Tibial artery (tissue), 4 donors: ENCODE results near the gene C10orf90.

Source experiments
- DNase-seq, 2 donors: peaks; one replicate each; pipeline ENCODE4 v3.0.0-alpha.2; 2019
- H3K27ac ChIP-seq, 2 donors: fragments of 200-600 bp; sonication (generic) in 1 of 2; 1 replicate in 1 of 2; 2 replicates in 1 of 2; pipeline ENCODE4 v1.5.1; 2018 to 2019; ENCODE audit warnings: mild to moderate bottlenecking in 1 of 2
- H3K27me3 ChIP-seq, 2 donors: fragments of 200-600 bp; sonication (generic) in 1 of 2; one replicate each; pipeline versions ENCODE4 v1.5.1 to v1.6.0; 2016 to 2019
- H3K36me3 ChIP-seq, 3 donors: fragments of 200-600 bp; sonication (generic) in 2 of 3; one replicate each; pipeline ENCODE4 v1.5.1; 2016 to 2019; ENCODE audit warnings: mild to moderate bottlenecking in 2 of 3
- H3K4me1 ChIP-seq, 4 donors: fragments of 200-600 bp; sonication (generic) in 2 of 4; 1 replicate in 3 of 4; 2 replicates in 1 of 4; pipeline ENCODE4 v1.5.1; 2016 to 2019
- H3K4me3 ChIP-seq, 2 donors: fragments of 200-600 bp; sonication (generic) in 1 of 2; 1 replicate in 1 of 2; 2 replicates in 1 of 2; pipeline ENCODE4 v1.5.1; 2018 to 2019; ENCODE audit warnings: mild to moderate bottlenecking in 2 of 2
- H3K9me3 ChIP-seq, 3 donors: fragments of 200-600 bp; sonication (generic) in 1 of 3; one replicate each; pipeline ENCODE4 v1.5.1; 2016 to 2019
- intact Hi-C: fragments of 100-400 bp; cut with DNase I; formaldehyde crosslinking; loops from one replicate; pipeline ENCODE4 v1.15.0; 2023; ENCODE audit warnings: low total_unique reads
- TF ChIP-seq, protein P1 (sequence below), 2 experiments: fragments of 200-600 bp in 1 of 2; fragments of 450-650 bp in 1 of 2; IDR thresholded peaks; one replicate each; pipeline ENCODE4 v1.5.1; 2017 to 2019; ENCODE audit warnings: antibody characterized with exemption in 2 of 2, mild to moderate bottlenecking in 1 of 2, moderate library complexity in 1 of 2

C10orf90 gene

DNA sequence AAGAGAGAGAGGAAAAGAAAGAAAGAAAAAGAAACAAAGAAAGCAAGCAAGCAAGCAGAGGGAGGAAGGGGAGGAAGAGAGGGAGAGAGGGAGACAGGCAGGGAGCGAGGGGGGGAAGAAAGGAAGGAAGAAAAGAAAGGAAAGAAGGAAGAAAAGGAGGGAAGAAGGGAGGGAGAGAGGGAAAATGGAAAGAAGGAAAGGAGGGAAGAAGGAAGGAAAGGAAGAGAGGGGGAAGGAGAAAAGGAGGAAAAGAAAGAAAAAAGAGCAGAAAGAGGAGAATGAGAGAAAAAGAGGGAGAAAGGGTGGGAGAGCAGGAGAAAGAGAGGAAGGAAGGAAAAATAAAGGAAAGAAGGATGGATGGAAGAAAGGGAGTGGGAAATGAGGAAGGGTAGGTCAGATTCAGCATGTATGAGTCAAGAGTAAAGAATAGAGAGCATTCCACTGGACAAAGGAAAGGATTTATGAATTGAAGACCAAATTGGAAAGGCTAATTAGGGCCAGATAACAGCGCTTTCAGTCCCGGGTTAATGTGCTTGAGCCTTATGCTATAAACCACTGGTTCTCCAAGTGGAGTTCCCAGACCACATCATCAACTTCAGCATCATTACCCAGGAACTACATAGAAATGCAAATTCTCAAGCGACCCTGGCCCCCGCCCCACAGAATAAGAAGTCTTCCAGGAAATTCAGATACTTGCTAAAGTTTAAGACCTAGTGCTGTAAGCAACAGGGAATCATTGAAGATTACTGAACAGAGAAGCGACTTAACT is 85.1 kb downstream of the C10orf90 start:
- no peak overlapping the region for H3K27ac ChIP-seq
- H3K4me1 ChIP-seq, result no peaks in the 10 kb centered on the region
- H3K27me3 ChIP-seq, result peaks cover 0 to 20% of the 10 kb centered on the region in 2 donors
- no peaks in the 10 kb centered on the region for H3K36me3 ChIP-seq
- no peak overlapping the region for H3K4me3 ChIP-seq
- no peaks in the 10 kb centered on the region for H3K9me3 ChIP-seq
- no peak for DNase-seq
- intact Hi-C loops, result no loop called here
- TF ChIP-seq, protein P1, sequence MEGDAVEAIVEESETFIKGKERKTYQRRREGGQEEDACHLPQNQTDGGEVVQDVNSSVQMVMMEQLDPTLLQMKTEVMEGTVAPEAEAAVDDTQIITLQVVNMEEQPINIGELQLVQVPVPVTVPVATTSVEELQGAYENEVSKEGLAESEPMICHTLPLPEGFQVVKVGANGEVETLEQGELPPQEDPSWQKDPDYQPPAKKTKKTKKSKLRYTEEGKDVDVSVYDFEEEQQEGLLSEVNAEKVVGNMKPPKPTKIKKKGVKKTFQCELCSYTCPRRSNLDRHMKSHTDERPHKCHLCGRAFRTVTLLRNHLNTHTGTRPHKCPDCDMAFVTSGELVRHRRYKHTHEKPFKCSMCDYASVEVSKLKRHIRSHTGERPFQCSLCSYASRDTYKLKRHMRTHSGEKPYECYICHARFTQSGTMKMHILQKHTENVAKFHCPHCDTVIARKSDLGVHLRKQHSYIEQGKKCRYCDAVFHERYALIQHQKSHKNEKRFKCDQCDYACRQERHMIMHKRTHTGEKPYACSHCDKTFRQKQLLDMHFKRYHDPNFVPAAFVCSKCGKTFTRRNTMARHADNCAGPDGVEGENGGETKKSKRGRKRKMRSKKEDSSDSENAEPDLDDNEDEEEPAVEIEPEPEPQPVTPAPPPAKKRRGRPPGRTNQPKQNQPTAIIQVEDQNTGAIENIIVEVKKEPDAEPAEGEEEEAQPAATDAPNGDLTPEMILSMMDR (IDR thresholded peaks at IDR 0.05), result no peak

DNA sequence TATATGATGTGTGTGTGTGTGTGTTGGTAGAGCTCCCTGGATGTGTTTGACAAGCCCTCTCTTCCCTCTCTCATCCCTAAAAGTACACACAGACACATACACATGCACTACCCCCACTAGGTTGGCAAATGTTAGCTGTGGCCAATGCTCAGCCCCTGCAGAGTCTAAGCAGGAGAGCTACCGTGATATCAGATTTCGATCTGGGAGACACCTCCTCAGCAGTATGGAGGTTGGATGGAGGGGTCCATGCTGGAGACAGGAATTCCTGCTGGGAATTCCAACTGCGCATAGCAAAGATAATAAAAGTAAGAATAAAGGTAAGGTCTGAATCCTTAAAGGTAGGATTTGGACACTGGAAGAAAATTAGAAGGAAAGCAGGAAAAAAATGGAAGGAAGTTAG is 85.7 kb downstream of the C10orf90 start:
- H3K4me3 ChIP-seq, result no peak overlapping the region
- peaks cover 0 to 20% of the 10 kb centered on the region in 2 donors for H3K27me3 ChIP-seq
- no peaks in the 10 kb centered on the region for H3K9me3 ChIP-seq
- DNase-seq, result no peak
- H3K4me1 ChIP-seq, result no peaks in the 10 kb centered on the region
- H3K36me3 ChIP-seq, result no peaks in the 10 kb centered on the region
- no peak overlapping the region for H3K27ac ChIP-seq
- TF ChIP-seq, protein P1 (IDR thresholded peaks at IDR 0.05), result no peak
- intact Hi-C loops, result no loop called here

- TF ChIP-seq, protein P1 (IDR thresholded peaks at IDR 0.05), result no peak
- Histone ChIP-seq H3K9me3 (no peaks in the 10 kb centered on the region), H3K27ac (no peak overlapping the region), H3K27me3 (peaks cover 0 to 20% of the 10 kb centered on the region in 2 donors), H3K4me3 (no peak overlapping the region), H3K36me3 (no peaks in the 10 kb centered on the region), H3K4me1 (no peaks in the 10 kb centered on the region)
- DNase-seq, result no peak
- intact Hi-C loops, result no loop called here
Observed at GRCh38 chr10:126583552-126584200, 86.8 kb downstream of the C10orf90 start.

- TF ChIP-seq, protein P1 (IDR thresholded peaks at IDR 0.05), result no peak
- Histone ChIP-seq H3K9me3 (no peaks in the 10 kb centered on the region), H3K27me3 (peaks cover 0 to 9% of the 10 kb centered on the region in 2 donors), H3K4me1 (no peaks in the 10 kb centered on the region), H3K36me3 (no peaks in the 10 kb centered on the region), H3K4me3 (no peak overlapping the region), H3K27ac (no peak overlapping the region)
- DNase-seq, result no peak
- intact Hi-C loops, result no loop called here
Observed at GRCh38 chr10:126581648-126582046, 88.8 kb downstream of the C10orf90 start.

DNA sequence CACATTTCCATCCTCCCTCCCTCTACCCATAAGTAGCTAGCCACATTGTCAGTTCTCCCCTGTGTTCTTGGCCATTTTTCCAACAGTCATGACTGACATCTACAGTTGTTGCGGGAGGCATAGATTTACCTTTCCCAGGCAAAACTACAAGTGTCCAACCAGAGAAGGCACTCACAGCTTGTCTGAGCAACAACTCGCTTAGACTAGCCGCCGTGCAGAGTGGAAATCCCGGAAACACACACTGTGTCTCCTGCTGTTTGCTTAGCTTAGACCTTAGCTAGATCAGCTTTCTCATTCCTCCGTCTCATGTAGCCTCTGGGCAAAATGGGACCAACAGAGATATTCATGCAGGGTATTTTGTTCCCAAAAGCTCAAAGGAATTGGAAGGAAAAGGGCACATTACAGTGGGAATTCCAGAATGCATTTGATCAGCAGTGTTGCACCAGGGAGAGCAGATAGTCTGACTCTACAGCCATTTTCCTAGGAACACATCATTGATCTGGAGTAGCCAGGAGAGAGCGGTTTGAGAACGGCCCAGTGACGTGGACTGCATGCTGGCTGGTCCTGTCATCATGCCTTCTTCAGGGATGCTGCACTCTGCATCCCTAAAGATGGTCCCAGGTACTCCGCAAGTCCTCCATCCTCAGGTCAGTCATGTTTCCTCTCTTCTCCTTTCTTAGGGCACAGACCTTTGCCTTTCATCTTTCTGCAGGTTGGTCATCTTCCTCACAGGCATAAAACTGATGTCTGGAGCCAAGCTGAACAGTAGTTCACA is 89.4 kb downstream of the C10orf90 start:
- no peak for DNase-seq
- Histone ChIP-seq H3K4me3 (no peak overlapping the region), H3K27ac (no peak overlapping the region)

More for the DNA sequence above, 89.4 kb downstream of the C10orf90 start:
- no peaks in the 10 kb centered on the region for H3K9me3 ChIP-seq
- peaks cover 0 to 9% of the 10 kb centered on the region in 2 donors for H3K27me3 ChIP-seq
- H3K4me1 ChIP-seq, result no peaks in the 10 kb centered on the region
- H3K36me3 ChIP-seq, result no peaks in the 10 kb centered on the region
- intact Hi-C loops, result no loop called here
- TF ChIP-seq, protein P1 (IDR thresholded peaks at IDR 0.05), result no peak
